GM18867 (cell line): ENCODE measurements around the gene USP11.
A peak's percentile ranks its signal among the peaks of the same experiment; 100 is the strongest.

ENCODE experiments used
- ATAC-seq: cut with Tn5 transposase; IDR thresholded peaks from one replicate; pipeline ENCODE4 v1.9.1; 2021; ENCODE audit warnings: mild to moderate bottlenecking, moderate library complexity; ENCODE audit not compliant: unreplicated experiment

The USP11 gene

GRCh38 chrX:47223476-47224250 lies 9.1 kb upstream of the USP11 start:
- ATAC-seq = no peak

- no peak for ATAC-seq
These were observed 8.4 kb upstream of the USP11 start for GRCh38 chrX:47224266-47224895.

DNA sequence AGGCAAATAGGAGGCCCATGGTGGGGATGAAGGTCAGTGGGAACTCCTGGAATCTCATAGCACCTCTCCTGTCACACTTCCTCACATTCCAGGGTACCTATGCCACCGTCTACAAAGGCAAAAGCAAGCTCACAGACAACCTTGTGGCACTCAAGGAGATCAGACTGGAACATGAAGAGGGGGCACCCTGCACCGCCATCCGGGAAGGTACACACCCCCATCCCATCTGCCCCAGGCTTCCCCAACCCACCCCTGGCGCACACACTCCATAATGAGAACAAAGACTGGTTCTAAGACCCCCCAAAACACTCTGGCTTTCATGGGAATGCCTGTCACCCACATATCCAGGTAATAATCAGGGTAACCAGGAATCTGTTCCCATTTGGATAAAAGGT lies 7.9 kb upstream of the USP11 start:
- no peak for ATAC-seq

DNA sequence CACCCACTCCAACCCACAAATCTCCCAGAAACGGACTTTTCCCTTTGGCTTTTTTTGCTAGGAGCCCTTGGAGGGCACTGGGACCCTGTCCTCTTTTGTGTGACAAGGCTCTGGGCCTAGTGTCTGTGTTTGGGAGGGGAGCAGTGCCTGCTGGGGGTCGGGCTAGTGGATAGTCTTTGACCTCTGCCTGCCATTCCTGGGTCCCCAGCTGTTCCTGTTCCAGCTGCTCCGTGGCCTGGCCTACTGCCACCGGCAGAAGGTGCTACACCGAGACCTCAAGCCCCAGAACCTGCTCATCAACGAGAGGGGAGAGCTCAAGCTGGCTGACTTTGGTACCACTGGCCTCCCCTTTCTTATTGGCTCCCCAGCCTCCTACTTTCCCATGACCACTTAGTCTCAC lies 6.7 kb upstream of the USP11 start:
- no peak for ATAC-seq

DNA sequence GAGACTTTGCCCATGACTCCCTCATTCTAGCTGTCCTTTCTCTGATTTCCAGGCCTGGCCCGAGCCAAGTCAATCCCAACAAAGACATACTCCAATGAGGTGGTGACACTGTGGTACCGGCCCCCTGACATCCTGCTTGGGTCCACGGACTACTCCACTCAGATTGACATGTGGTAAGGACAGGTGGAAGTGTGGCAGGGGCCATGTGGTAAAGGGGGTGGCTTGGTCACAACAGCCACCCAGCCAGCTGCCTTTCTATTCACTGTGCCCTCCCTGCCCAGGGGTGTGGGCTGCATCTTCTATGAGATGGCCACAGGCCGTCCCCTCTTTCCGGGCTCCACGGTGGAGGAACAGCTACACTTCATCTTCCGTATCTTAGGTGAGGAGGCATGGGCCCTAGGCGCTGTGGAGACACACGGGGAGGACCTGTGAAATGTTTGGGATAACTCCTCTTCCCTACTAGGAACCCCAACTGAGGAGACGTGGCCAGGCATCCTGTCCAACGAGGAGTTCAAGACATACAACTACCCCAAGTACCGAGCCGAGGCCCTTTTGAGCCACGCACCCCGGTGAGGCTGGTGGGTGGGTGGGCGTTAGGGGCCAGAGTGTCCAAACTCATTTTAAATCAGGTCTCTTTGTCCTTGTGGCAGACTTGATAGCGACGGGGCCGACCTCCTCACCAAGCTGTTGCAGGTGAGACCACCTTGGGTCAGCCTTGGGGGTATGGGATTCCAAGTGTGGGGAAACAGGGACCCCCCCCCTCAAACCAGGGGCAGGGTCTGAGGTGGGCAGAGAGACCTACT lies 6.1 kb upstream of the USP11 start:
- ATAC-seq = no peak

DNA sequence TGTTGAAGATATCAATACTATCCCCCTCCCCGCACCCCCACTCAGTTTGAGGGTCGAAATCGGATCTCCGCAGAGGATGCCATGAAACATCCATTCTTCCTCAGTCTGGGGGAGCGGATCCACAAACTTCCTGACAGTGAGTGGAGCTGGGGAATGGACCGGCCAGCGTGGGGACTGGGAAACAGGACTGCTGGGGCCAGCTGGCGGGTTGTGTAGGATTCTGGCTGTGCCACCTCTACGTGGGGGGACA lies 5.5 kb upstream of the USP11 start:
- ATAC-seq = no peak

DNA sequence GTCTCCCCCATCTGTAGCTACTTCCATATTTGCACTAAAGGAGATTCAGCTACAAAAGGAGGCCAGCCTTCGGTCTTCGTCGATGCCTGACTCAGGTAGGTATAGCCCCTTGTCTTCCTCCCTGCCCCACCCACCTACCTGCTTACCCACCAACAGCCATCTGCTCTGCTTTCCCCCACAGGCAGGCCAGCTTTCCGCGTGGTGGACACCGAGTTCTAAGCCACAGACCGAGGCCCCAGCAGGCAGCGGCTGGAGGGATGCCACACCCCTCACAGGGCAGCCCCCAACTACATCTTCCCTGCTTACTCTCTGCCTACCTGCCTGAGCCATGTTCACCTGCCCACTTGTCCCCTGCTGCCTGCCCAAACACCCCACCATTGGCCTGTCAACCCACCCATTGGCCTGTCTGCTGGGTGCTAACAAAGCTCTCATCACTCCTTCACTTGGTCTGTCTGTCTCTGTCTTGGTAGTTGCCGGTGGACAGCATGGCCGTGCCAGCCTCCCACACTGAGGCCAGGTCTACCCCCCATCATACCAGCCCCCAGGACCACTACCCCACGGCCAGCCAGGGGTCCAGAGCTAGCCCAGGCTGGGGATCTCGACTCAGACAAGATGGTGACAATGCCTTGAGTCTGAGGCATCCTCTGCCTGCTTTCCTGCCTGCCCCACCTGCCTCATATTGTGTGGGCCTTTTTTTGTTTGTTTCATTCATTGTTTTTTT lies 4.1 kb upstream of the USP11 start:
- ATAC-seq = no peak

DNA sequence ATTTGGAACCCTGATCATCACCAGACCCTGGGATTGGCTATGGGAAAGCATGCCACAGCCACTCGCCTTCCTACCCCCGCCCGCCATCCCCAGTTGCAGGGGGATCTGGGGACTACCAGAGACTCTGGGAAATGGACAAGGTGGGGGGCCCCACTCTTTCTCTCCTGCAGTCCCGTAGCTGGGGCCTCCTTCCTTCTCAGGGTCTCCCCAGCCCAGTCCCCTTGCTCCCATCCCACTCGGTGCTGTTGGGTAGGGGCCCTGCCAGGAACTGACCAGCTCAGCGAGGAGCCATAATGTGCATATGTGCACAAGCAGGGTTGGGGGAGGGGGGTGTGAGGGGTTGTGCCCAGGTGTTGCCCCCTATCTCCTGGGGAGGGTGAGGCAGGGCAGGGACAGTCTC lies 3.4 kb upstream of the USP11 start:
- no peak for ATAC-seq

DNA sequence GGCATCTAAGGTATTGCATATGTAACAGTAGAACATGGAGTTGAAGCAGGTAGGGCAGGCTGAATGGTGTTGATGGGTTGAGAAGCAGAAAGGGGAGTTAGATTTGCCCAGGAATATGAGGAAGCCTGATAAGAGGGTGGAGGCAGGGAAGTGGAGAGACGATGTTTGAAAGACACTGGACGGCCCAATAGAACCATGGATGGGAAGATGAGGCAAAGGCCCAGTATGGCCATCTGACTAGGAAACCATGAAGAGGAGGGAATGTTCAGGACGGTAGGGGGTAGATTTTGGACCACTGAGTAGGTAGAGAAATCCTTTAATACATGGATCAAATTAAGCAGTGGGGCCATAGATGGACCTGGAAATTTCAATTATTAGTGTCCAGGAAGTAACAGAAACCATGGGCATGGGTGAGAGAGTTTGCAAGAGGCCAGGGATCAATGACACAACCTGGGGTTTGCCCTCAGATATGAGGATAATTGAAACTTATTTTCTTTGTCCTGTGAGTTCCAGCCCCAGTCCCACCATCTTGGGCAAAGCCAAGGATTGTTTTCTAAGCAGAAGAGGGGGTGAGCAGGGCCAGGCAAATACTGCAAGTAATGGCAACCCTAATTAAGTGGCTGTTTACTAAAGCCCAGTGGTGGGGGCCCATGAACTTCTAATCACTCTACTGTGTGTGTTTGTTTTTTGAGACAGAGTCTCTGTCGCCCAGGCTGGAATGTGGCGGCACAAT lies 2.5 kb upstream of the USP11 start:
- ATAC-seq = no peak

DNA sequence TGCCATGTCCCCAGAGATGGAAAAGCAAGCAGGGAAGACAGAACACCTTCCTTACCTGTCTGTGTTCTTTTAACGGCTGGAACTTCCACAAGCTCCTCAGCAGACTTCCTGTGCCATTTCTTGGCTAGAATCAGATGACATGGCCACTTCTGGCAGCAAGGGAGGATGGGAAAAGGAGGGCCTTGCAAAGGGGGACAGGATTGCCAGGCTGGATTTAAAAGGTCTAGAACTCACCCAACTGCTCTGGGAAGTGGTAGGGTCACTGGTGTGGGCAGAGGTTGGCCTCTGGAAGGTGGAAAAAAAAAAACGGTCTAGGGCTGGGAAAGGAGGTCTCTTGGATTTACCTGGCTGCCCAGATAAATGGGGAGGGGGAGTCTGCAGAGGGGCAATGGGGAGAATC lies 1.6 kb upstream of the USP11 start:
- no peak for ATAC-seq

DNA sequence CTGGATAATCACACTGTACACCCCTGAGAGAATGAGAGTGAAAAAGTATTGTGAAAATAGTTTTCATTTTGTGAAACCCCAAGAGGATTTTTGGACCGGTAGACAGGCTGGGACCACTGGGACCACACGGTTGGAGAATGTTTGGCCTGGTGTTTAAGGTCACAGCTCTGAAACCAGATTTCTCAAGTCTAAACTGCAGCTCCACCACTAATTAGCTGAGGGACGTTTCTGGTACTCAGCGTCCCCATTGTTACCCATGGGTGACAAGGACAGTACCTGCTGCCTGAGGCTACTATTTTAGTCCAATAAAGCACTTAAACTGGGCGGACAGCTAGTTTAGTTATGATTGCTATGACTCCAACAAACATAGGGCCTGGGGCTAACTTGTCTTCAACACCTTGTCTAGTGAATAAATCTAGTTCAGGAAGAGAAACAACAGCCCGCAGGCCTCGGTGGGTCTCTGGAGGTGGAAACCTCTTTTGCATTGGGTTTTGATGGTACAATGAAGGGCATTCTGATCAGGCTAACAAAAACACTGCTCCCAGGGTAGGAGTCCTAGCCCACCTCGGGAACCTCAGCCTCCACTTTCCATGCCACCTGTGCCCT lies 509 bp upstream of the USP11 start:
- ATAC-seq = no peak

DNA sequence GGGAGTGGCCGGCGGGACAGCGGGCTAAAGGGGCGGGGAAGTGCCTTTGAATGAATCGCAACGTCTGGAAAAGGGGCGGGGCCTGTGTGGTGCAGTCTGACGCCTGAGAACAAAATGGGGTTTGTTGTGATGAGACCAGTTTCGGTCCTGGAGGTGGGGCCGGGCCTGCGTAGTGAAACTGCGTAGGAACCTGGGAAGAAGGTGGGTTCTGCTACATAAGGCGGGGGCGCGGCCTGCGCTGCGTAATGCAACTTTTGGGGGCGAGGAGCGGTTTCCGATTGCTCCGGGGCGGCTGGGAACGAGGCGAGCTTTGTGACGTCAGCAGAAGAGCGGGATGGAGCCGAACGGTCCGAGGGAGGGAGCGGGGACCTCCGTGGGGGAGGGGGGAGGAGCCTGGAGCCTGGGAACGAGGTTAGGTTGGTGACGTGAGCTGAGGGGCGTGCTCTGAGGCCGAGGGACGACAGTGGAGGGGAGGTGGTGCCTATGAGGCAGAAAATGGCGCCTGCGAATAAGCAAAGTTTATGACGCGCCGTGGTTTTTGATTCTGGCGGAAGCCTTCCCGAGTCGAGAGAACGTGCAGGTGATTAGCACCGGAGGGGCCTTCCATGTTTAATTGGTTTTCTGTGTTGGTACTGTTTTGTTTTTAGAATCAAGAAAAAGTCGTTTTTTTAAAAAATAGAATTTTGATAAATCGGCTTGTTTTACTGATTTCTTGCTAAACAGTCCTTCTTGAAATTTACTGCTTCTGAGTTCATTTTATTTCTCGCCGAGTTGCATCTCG lies 714 bp downstream of the USP11 start:
- peak; percentile 77 for ATAC-seq

GRCh38 chrX:47234583-47234982 lies 1.8 kb downstream of the USP11 start:
- no peak for ATAC-seq

GRCh38 chrX:47235691-47236103 lies 2.9 kb downstream of the USP11 start:
- ATAC-seq = no peak

GRCh38 chrX:47239199-47239598 lies 6.4 kb downstream of the USP11 start:
- ATAC-seq = no peak

- ATAC-seq = no peak
These were observed 7.2 kb downstream of the USP11 start for GRCh38 chrX:47239898-47240545.

- no peak for ATAC-seq
These were observed 7.8 kb downstream of the USP11 start for GRCh38 chrX:47240619-47241018.

DNA sequence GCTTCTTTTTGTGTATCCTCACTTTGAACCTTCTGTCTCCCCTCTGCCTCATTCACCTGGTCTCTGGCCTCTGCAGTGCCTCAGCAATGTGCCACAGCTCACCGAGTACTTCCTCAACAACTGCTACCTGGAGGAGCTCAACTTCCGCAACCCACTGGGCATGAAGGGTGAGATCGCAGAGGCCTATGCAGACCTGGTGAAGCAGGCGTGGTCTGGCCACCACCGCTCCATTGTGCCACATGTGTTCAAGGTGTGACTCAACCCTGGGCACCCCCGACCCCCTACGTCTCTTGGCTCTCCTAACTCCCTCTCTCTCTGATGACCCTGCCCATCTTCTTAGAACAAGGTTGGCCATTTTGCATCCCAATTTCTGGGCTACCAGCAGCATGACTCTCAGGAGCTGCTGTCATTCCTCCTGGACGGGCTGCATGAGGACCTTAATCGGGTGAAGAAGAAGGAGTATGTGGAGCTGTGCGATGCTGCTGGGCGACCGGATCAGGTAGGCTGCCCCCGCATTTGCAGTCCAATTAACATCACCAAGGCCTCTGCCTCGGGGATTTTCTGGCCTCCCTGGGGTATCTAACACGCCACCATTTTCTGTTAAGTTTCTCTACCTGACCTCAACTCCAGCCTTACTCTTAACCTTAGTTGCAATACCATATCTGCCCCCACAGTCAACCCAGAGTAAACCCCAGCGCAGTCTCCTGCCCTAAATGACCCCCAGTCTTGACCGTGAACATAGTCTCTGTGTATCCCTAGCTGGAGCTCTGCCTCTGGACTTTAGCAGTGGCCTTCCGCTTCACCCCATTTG lies 8.6 kb downstream of the USP11 start:
- ATAC-seq = no peak
